Measurements from ENCODE around the gene VAV1. TPM values are rescaled to one million over a fixed set of nuclear protein-coding genes. Genes with fewer than 3 reads are reported as not detected.
A peak's percentile ranks its signal among the peaks of the same experiment; 100 is the strongest.
"Not testable (repeated sequence)": the region's sequence is repeated elsewhere in the genome, so short reads cannot be mapped to it uniquely, and the experiment has no call there.

VAV1 gene
- total RNA-seq, 1 donor from 2014 or later, result 3.1 TPM

DNA sequence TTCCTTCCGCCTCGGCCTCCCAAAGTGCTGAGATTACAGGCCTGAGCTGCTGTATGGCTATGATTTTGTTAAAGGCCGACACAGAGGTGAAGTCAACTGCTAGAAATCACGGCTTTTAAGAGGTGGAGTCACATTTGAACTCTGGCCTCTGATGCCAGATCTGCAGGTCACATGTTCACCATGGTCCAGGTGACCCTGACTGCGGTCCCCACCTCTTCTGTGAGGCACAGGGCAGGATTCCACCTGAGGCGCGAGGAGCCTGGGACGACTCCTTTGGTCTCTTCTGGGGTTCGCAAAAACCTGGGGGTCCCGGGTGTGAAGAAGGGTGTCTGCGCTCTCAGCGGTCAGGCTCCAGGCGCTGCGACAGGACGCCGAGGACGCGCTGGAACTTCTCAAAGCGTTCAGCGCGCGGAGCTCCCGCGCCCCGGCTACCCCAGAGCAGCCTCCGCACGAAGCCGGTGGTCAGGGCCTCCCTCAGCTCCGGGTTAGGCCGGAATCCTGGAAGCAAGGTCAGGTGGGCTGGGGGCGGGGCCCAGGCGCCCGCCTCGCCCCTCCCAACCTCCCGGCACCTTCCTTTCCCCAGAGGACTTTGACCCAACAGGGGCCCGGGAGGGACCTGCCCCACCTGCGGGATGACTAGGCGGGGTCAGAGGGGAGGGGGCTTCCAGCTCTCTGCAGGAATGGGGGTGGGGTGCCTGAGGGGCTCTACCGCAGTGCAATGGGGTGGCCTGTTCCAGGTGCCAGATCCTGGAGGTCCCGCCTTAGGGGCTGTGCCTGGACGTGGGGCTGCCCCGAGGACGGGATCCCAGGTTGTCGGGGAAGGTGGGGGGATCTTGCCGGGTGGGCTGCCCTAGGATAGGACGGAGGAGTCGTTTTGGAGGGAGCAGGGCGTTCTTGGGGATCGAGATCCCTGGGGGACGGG is 20.0 kb upstream of the VAV1 start:
- ATAC-seq, result no peak
- intact Hi-C loops (cut with DNase I), result no loop called here

DNA sequence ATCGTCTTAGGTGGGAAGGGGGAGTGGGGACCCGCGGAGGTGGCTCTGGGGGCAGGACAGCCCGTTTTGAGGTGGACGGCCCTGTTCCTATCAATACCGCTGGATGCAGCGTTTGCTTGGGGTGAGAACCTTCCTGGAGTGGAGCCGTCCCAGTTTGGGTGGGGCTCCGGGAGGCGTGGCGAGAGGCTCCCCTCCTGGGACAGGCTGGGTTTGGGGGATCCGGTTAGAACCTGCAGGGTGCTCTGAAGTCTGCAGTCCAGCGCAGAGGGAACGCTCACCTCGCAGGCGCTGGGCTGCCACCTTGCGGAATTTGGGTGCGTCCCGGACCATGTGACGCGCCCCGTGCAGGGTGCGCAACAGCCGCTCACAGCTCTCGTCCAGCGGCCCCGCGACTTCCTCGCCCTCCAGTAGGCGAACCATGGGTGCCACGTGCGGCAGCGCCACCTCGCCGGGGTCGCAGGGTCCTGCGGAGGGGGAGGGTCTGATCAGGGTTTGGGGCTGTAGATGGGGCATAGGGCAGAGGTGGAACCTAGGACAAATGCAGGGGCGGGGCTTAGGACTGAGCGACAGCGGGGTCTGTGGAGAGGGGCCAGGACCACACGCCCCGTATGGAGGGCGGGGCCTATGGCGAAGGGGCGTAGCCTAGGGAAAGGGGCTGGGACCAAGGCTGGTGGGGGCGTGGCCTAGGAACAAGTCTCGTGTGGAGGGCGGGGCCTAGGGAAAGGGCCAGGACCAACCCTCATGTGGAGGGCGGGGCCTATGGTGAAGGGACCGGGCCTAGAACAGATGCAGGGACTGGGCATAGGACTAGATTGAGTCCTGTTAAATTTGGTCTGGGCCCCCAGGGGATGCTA is 19.1 kb upstream of the VAV1 start:
- intact Hi-C loops (cut with DNase I), result no loop called here
- peak; percentile 78 for ATAC-seq
- DNase-seq (ENCODE audit: missing footprints), result peak; percentile 91

More for the DNA sequence above, 20.0 kb upstream of the VAV1 start:
- DNase-seq (ENCODE audit: missing footprints), result no peak

DNA sequence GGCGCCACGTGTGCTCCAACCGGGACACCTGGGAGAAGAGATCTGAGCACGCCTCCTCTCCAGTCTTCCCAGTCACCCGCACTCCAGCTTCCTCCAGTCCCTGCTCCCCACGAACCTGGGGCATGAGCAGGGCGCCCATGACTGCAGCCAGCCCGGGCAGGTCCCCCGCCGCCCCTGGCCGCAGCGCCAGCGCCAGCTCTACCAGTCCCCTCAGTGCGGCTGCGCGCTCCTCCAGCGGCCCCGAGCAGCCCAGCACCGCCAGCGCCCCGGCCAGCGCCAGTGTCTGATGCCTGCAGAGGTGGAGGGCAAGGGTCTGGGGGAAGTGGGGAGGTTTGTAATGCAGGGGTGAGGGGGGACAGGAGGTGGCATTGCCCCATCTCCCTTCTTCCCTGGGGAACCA is 18.4 kb upstream of the VAV1 start:
- ATAC-seq (no peak), DNase-seq (ENCODE audit: missing footprints) (no peak)
- intact Hi-C loops (cut with DNase I), result no loop called here

DNA sequence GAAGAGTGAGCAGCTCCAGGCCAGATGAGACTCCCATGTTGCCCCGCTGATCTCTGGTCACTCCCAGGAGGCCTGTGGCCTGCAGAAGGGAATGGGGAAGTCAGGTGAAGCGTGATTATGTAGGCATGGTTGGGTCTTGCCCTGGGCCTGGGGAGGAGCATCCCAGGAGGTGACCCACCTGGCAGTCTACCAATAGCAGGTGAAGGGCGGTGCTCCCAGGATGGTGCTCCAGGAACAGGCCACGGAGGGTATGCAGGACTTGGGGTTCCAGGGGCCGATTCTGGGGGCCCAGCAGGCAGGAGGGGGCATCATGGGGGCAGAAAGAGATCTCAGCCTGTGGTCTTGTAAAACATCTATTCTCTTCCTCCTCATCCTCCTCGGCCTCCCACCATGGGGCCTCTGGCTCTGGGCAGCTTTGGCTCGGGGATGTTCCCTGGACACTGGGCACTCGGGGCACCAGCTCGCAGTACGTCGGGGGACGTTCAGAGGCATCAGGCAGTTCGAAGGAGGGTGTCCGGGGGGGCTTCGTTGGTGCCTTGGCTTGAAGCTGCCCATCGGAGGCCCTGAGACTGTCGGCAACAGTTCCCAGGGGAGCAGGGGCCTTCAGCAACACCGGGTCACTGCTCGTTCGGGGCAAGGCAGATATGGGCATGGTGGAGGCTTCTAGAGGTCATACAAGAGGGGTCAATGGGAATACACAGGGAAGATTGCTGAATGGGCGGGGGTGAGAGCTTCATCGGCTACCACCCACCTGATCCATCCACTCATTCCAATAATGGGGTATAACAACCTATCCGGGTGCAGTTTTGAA is 17.6 kb upstream of the VAV1 start:
- no peak for ATAC-seq
- DNase-seq (ENCODE audit: missing footprints), result no peak
- intact Hi-C loops (cut with DNase I), result no loop called here

DNA sequence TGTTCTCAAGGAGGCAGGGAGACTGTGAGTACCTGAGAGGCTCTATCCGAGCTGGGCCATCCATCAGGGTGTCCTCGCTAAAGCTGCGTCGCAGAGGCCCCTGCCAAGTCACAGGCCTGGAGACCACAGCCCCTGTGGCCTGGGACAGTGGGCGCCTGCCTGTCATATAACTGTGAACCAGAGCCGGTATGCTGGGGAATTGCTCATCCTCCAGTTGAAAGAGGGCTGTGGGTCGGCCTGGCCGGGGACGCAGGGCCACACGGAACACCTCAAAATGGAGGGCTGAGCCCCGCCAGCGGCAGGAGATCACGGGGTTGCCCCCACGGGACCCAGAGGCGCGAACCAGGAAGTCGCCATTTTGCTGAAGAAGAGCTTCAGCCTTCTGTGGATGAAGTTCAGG is 11.9 kb upstream of the VAV1 start:
- ATAC-seq (no peak), DNase-seq (ENCODE audit: missing footprints) (no peak)
- intact Hi-C loops (cut with DNase I), result no loop called here

DNA sequence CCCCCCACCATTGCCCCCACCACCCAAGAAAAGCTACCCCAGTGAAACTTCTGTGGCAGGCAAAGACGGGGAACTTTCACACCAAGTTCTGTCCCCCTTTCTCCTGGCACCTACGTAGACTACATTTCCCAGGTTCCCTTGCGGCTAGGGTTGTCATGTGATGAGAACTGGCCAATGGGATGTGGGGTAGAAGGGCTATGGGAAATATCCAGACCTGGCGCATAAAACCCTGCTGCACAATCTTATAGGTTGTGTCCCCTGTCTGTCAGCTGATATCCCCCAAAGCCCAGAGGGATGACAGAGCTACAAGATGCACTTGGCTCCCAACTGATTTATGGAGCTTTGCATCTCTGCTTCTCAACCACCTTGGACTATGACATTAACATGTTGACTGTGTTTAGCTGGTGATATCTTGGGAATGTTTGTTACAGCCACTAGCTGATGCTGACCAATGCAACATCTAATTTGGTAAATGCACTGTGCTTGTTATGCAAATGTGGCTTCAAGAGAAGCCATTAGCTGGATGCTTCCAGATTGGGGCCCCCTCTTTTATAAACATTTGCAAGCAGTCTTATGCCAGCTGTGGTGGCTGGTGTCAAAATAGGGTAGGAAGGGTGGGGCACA is 11.3 kb upstream of the VAV1 start:
- no peak for ATAC-seq
- intact Hi-C loops (cut with DNase I), result no loop called here
- no peak for DNase-seq (ENCODE audit: missing footprints)

DNA sequence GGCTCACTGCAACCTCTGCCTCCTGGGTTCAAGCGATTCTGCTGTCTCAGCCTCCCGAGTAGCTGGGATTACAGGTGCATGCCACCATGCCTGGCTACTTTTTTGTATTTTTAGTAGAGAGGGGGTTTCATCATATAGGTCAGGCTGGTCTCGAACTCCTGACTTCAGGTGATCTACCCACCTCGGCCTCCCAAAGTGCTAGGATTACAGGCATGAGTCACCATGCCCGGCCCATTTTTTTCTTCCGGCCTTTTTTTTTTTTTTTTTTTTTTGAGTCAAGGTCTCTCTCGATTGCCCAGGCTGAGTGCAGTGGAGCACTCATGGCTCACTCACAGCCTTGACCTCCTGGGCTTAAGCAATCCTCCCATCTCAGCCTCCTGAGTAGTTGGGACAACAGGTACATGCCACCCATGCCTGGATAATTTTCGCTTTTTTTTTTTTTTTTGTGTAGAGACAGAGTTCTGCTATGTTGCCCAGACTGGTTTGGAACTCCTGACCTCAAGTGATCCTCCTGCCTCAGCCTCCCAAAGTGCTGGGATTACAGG is 10.2 kb upstream of the VAV1 start:
- intact Hi-C loops (cut with DNase I); ATAC-seq; DNase-seq (ENCODE audit: missing footprints): not testable (repeated sequence)

DNA sequence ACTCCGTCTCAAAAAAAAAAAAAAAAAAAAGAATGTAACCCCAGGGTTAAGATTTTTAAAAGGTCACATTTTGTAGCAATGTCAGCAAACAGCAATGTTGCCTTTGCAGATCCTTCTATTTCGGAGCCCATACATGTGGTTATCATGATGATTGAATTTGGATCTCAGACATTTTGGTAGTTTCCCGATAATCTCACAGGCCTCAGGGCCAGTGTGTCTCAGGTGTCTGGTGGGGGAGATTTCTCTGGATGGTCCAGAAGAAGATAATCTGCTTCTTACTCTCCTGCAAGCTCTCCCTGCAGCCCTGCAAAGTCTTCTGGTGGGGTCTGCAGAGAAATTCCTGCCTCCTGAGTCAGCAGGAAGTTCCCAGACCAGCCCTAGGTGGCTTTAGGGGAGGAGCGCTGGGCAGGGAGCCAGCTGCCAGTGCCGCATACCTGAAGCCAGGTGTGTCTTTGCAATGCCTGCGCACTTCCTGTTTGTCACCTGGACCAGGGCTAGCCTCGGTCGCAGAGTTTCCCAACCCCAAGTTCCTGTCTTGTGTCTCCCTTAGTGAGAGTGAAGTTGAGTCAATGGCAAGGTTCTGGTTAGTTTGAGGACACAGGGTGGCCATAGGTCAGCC is 6.7 kb upstream of the VAV1 start:
- DNase-seq (ENCODE audit: missing footprints) (no peak), ATAC-seq (no peak)
- intact Hi-C loops (cut with DNase I), result no loop called here

DNA sequence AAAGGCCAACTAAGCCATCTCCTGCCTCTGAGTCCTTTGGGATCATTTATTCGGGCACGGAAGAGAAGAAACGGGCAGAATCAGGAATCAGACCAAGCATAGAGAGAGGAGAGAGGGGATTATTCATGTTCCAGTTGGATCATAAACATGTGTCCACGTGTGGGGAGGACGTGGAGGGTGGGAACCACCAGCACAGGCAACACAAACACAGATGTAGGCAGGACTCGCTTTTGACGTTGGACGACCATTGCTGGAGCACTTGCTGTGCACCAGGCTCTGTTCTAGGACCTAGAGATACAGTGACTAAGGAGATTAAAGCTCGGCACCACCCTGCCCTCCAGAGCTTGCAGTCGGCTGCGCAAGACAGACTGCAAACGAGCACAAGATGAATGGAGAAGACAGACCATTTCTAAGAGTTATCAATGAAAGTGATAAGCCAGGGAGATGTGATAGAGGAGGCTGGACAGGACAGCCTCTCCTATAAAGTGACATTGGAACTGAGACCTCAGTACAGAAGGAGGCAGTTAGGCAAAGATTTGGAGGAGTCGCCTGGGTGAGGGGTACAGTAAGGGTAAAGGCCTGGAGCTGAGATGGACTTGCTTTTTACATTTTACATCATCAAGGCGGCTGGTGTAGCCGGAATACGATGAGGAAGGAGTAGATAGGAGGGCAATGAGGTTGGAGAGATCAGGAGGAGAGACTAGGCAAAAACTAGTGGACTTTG is 6.0 kb upstream of the VAV1 start:
- intact Hi-C loops (cut with DNase I), result no loop called here
- no peak for DNase-seq (ENCODE audit: missing footprints)
- no peak for ATAC-seq

DNA sequence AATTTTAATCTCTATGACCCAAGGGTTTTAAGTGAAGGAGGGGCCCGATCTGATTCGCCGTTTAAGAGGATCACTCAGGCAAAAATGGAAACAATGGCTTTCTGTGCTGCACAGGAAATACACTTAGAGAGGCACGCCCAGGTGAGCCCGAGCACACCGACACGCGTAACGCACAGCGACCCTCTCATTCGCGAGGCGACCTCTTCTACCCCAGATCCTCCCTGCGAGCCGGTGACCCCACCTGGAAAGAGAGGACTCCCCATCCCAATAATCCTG is 5.5 kb upstream of the VAV1 start:
- intact Hi-C loops (cut with DNase I), result no loop called here
- DNase-seq (ENCODE audit: missing footprints) (no peak), ATAC-seq (no peak)

DNA sequence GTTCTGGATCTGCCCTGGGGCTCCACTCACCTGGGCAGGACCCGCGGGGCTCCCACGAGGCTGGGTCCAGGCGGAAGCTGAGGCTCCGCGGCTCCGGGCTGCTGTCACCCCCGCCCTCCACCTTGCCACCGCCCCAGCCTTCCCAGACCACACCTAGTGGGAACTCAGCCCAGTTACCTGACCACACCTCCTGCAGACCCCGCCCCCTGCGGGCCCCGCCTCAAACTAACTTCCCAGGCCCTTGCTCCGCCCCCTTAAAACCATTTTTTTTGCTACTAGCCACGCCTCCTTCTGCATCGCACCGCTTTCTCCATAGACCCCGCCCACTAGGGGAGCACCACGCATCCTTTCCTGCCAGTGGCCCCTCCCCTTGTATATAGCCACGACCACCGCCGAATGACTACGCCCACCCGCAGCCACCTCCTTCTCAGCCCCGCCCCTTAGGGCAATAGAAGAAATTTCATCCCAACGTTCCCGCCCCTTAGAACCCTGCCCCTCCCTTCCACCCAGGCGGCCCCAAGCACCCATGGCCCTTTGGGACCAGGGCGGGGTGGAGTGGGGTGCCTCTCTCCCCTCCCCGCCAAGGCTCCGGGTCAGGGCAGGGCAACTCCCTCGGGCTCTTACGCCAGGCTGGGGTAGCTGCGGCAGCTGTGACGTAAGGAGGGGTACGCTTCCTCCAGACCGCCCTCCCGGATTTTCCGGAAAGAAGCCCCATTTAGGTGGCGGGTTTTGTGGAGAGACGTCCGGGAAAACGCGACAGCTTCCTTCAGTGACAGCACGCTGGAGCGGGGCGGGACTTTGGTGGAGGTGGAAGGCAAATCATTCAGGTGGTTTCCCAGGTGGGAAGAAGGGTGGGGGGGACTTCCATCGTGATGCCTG is 4.9 kb upstream of the VAV1 start, which contains the start of gene SH2D3A:
Gene SH2D3A (minus strand): TSS at position 79 of the 879 bp plus-strand sequence. CDS start 3,687 bp downstream, outside the sequence.
- ATAC-seq (peak; percentile 63), DNase-seq (ENCODE audit: missing footprints) (peak; percentile 87)
- intact Hi-C loops (cut with DNase I), result no loop called here

DNA sequence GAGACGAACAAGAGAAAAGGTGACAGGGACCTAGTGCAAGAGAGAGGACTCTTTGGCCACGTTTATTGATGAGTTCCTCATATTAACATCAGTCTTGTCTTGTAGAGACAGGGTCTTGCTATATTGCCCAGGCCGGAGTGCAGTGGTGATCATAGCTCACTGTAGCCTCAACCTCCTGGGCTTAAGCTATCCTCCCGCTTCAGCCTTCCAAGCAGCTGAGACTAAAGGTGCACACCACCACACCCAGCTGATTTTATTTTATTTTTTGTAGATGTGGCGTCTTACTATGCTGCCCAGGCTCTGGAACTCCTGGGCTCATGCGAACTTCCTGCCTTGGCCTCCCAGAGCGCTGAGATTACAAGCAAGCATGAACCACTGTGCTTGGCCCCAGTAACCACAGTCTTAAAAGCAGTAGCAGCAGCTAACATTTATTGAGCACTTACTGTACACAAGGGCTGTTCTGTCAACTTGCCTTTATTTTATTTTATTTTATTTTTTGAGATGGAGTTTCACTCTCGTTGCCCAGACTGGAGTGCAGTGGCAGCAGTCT is 4.2 kb upstream of the VAV1 start:
- ATAC-seq (no peak), DNase-seq (ENCODE audit: missing footprints) (no peak)
- intact Hi-C loops (cut with DNase I), result no loop called here

DNA sequence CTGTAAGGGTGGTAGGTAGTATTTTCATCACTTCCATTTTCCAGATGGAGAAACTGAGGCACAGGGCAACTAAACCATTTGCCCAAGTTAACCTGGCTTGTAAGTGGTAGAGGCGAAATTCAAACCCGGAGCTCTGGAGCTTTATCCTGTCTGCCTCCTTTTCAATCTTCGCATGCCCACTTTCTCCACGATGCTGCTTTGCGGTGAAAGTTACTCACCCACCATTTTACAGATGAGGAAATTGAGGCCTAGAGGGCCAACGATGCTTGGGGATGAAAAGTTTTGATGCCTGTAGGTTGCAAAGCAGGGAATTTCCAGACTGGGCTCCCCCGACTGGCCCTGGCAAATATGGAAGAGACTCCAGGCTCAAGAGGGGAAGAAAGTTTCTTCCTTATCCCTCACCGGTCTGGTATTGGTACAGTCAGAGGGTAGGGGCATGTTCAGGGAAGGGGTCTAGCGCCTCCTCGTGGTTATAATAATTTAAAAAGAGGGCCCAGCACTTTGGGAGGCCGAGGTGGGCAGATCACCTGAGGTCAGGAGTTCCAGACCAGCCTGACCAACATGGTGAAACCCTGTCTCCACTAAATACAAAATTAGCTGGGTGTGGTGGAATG is 3.4 kb upstream of the VAV1 start:
- DNase-seq (ENCODE audit: missing footprints) (no peak), ATAC-seq (no peak)
- intact Hi-C loops (cut with DNase I), result no loop called here

DNA sequence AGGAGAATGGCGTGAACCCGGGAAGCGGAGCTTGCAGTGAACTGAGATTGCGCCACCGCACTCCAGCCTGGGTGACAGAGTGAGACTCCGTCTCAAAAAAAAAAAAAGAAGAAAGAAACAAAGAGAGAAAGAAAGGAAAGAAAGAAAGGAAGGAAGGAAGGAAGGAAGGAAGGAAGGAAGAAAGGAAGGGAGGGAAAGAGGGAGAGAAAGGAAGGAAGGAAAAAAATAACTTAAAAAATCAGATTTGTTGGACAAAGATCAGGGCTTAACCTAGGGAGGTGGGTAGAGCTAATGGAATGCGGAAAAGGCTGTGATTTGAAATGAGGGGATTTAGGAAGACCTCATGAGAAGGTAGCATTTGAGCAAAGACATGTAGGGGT is 870 bp upstream of the VAV1 start:
- DNase-seq (ENCODE audit: missing footprints); intact Hi-C loops (cut with DNase I); ATAC-seq: not testable (repeated sequence)

DNA sequence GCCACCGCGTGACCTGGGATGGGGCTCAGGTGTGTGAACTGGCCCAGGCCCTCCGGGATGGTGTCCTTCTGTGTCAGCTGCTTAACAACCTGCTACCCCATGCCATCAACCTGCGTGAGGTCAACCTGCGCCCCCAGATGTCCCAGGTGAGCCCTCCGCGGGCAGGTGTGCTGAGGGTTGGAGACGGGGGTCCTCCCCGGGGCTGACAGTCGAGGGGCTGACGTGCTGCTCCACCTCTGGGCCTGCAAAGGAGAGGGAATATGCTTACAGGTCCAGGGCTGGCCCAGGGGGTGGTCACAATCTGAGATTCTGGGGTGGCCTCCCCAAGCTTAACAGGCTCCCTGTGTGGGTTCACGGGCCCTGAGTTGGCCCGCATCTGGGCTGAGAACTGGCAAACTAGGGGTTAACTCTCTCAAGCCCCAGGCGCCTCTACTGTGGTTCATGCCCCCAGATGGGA is 386 bp downstream of the VAV1 start:
- ATAC-seq (no peak), DNase-seq (ENCODE audit: missing footprints) (no peak)
- intact Hi-C loops (cut with DNase I), result no loop called here
